HG03354 (cell line): ENCODE measurements around the gene ROPN1B.
"Not testable (repeated sequence)": the region's sequence is repeated elsewhere in the genome, so short reads cannot be mapped to it uniquely, and the experiment has no call there.

Experiments used
- ATAC-seq: cut with Tn5 transposase; IDR thresholded peaks from one replicate; pipeline ENCODE4 v1.9.1; 2021; ENCODE audit warnings: mild to moderate bottlenecking; ENCODE audit not compliant: unreplicated experiment, poor library complexity, severe bottlenecking

Gene ROPN1B

DNA sequence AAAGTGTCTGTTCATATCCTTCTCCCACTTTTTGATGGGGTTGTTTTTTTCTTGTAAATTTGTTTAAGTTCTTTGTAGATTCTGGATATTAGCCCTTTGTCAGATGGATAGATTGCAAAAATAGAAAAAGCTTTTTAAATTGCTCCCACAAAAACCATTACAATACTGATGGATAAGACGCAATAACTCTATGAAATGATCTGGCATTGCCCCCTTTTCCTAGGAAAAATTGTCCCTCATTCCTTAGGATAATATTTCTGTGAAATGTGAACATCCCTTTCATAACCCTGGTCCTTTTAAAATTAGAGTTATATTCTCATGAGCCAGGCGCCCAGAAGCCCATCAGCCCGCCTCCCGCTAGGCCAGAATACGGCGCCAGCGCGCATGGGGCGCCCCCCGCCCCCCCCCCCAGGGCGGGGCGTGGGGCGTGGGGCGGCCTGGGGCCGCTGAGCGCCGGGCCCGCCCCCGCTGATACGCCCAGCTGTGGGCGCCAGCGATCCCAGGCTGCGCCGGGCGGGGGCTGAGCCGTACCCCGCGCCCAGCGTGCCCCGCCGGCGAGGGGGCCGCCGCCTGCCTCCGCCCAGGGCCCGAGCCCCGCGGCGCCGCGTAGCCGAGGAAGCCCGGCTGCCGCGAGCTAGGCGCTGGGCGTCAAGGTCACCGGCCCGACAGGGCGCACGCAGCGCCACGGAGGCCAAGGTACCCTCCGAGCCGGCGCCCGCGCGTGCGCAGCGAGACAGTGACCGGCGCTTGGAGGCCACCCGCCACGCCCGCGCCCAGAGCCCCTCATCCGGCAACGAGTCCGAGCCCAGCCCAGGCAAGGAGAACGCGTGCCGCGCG, 11.1 kb upstream of the ROPN1B start:
- ATAC-seq = no peak

DNA sequence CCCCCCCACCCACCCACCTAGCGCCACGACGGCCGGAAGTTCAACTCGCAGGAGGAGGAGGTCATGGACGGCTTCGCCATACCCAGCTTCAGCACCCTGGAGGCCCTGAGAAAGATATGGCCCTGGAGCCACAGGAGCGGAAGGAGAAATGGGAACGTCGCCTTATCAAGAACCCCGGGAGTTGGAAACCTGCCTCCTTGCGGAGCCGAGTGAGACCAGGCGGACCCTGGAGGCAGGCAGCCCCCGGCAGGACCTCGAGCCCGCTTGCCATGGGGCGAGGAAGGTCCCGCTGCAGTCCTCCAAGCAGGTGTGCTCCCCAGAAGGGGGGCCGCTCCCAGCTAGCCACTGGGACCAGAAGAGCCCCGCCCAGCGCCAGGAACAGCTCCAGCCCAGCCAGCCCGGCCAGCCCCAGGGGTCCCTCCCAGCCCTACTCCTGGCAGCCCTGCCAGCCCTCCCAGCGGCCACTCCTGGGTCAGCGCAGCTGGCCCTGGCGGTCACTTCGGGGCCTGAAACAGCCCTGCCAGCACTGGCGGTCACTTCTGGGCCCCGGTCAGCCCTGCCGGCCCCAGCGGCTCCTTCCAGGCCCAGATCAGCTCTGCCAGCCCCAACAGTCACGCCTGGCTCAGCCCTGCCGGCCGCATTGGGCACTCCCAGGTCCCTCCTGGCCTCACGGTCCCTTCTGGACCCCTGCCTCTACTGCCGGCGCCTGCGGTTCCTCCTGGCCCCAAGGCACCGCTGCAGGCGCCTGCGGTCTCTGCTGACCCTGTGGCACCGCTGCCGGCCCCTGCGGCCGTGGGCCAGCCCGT, 10.3 kb upstream of the ROPN1B start:
- ATAC-seq = no peak

DNA sequence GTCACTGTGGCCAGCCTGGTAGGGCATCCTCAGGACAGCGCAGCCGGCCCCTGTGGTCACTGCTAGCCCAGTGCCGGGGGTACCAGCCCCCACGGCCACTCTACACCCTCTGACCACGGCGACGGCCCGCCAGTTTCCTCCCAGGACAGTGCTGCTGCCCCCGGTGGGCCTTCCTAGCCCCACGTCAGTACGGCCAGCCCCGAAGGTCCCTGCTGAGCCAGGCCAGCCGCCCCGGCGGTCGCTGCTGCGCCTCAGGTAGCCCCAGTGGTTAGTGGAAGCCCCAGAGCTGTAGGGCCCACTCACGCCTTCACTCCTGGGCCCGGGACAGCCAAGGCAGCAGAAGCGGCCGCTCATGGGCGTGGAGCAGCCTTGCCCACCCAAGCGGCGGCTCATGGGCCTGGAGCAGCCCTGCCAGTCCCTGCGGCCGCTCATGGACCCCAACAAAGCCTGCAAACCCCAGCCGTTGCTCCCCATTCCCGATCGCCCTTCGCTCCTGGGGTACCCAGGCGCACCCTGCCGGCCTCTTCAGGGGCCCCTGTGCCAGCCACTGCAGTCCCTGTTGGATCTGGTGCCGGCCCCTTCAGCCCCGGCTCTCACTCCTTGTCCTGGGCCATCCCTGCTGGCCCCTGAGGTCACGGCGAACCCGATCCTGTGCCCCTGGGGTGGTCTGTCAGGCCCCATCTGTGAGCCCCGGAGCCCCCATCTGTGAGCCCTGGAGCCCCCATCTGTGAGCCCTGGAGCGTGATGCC, 9.5 kb upstream of the ROPN1B start:
- no peak for ATAC-seq

DNA sequence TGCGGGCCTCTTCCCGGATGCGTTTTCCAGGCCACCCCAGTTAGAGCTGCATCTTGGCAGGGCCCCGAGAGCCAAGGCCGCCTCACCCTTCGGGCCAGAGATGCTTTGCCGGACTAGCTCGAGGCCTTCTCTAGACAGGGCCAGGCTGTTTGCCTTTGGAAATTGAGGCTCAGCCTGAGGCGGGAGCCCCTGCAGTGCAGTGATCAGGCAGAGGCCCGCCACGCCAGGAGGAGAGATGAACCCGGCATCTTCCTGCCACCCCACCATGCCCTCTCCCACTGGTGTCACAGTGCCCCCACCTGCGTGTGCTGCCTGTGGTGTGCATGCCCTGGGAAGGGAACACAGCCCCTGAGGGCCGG, 8.9 kb upstream of the ROPN1B start:
- no peak for ATAC-seq

DNA sequence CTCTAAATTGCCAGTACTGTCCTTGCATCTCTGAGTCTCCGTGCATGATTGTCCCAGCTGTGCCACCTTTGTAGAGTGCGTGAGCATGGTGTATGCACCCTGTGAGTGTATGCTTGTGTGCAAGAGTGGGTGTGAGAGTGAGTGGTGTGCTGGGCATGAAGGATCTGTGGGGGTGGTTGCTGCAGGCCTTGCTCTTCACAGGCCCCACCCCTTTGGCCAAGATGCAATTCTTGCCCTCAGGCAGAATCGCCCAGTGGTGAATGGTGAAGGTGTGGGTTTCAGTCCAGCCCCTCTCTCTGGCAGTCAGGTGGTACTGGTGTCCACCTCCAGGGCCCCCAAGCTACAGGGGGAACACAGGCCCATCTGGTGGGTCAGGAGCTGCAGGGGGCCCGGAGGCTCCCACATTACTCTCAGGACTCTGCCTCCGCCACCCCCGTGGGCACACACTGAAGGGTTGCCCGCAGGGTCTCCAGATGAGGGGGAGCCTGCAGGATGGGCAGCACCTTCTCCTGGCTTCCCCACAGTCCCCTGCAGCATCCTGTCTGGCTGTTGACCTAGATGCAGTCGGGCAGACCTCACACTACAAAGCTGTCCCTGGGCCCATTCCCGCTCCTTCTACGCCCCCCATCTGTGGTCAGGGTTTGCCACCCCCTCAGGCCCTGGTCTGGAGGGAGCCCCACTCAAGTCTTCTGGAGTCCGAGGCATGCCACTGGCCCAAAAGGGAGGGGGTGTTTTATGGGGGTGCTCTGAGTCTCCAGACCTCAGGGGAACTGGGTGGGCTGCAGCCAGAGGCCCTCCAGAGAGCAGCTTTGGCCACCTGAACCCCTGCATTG, 8.3 kb upstream of the ROPN1B start:
- ATAC-seq = no peak

DNA sequence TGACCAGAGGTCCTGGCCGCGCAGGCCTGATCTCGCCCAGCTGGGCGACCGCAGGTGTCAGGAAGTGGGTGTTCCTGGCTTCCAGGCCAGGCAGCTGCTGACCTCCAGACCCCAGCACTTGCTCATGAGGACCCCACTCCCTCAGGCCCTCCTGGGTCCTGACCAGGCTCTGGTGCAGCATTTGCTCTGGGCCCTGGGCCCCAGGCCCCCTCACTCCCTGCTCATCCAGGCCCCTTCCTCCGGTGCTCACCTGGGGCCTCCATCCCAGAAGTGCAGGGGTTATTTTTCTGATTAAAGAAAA, 7.7 kb upstream of the ROPN1B start:
- no peak for ATAC-seq

DNA sequence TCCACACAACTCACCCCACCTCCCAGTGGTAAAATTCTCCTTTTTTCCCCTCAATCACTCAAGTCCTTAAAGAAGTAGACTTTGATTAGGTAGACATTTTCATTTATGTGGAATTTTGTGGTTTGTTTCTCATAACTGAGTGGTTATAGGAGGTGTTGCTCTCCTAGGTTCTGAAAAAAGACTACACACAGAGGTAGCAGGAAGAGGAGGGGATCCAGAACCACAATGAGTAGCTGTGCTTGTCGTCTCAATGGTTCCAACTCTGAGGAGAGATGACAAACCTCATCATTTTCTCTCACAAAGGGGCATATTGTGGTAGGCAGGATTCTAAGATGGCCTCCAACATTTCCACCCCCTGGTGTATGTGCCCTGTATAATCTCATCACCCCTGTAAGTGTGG, 5.1 kb upstream of the ROPN1B start:
- not testable (repeated sequence) for ATAC-seq

DNA sequence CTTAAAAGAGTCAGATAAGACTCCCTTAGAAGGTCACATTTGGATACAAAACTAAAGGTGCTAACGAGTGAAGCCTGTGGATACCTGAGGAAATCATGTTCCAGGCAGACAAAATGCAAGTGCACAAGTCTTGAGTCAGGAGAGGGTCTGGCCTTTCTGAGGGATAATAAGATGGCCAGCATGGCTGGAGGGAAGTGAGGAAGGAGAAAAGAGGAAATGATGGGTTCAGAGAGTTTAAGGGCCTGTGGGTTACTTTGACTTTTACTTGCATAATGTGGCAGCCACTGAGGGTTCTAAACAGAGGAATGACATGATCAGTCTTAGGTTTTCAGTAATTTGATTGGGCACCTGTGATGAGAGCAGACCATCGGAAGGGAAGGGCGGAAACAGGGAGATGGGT, 3.5 kb upstream of the ROPN1B start:
- ATAC-seq = no peak

DNA sequence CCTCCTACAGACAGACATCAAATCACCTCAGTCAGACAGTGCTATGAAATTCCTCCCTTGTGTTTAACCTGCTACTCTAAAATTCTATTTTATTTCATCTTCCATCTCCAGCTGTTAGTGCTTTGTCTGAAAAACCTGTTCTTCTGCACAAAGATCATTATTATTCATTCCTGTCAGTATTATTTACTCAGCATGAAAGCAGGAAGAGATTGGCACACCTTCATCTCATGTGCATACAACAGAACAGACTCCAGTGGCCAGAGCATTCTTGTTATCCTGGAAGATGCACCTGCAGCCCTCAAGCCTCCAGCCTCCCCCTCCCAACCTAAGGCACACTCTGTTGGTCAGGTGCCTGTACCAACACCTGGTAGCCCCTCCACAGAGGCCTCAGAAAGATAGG, 1.8 kb upstream of the ROPN1B start:
- ATAC-seq = no peak

DNA sequence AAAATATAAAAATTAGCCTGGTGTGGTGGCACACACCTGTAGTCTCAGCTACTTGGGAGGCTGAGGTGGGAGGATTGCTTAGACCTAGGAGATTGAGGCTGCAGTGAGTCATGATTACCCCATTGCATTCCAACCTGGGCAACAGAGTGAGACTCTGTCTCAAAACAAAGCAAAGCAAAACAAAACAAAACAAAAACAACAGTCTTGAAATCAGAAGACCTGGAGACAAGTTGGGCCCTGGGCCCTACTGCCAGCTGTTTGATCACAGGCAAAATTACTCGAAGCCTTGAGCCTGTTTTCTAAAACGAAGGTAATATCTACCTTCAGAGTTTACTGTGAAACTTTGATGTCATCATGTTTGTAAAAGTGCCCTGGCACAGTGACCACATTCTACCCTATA, 857 bp upstream of the ROPN1B start:
- not testable (repeated sequence) for ATAC-seq

DNA sequence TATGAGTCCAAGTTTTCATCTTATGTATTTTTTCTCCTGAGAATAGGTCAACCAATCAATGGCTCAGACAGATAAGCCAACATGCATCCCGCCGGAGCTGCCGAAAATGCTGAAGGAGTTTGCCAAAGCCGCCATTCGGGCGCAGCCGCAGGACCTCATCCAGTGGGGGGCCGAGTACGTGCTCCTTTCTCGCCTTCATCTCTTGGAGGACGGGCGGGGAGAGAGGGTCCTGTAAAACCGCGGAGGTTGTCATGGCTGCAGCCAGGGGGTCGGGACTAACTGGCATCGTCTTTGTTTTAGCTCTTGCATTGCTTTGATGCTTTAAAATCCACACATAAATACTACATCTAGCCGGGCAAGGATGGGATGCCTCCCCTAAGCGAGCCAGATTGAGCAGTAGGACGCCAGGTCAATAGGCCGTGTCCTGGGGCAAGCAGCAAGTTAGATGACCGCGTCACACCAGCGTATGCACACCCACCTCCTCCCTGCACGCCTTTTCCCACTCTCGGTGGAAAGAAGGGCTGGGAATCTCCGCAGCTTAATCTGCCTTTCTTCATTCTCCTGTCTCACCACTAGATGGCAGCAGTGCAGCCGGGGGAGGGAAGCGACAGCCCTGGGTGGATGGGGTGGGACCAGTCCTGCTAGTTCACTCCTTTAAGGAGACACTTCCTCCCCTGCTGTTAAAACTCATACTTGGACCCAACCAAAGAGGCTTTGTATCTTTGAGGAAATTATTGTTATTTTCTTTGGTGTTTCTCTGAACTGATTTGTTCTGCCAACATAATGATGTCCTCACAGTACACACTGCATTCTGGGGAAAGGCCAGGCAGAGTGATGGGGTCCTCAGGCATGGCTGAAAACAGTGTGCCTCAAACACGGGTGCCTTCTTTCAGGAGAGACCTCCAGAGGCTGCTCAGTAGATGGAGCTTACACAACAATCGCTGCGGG, 3.3 kb downstream of the ROPN1B start:
- ATAC-seq = peak; percentile 73

DNA sequence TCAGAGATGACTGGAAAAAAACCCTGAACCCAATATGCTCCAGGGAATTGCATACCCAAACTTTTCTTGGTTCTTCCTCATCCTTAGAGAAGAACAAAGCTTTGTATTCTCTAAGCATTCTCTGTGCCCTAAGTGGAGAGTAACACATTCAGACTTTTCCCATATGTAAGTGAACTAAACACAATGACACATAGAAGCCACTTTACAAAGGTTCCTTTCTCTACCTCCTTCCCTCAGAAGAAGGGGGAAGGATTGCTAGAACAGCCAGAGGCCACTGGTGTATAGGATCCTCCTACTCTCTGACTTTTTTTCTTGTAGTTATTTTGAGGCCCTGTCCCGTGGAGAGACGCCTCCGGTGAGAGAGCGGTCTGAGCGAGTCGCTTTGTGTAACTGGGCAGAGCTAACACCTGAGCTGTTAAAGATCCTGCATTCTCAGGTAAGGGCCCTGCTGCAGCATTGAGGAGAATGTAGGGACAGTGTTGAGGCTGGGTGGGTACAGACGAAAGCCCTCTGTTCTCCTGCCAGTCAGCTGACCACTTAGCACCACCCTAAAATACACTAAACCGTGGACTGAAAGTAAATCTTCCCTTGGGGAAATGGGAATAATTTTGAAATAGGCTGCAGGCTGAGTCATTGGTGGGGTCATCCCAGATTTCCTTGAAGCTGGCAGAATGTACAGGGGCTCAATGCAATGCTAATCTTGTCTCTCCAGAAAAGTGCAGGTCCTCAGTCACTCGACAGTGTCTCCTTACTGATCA, 6.4 kb downstream of the ROPN1B start:
- ATAC-seq = not testable (repeated sequence)

DNA sequence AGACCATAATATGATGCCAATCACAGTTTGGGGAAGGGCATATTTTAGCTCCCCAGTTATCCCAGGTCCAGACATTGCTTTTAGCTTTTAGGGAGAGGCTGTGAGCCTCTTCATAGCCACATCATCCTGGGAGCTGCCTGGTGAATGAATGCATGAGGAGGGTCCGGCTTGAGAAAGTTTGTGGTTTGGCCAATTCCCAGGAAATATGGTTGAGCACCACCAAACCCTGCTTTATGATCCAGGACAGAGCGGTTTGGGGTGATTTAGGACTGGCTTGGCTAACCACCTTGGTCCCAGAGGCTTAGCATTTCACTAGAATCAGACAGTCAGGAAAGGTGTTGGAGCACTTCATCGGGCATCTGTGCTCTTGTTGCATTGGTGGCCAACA, 7.0 kb downstream of the ROPN1B start:
- ATAC-seq = not testable (repeated sequence)

DNA sequence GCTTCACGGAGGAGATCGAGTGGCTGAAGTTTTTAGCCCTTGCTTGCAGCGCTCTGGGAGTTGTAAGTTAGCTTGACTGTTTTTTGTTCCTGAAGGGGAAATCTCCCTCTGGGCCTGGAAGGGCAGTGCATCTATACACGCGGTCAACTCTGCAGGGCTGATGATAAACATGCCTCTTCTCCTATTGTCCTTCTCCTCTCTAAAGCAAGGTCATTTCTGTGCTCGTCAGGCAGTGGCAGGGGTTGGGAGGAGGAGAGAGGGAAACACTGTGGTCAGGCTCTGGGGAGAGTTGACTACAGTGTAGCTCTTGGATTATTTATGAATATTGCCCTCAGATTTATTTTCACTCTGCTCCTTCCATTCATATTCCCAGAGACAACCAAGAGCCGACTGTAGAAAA, 8.1 kb downstream of the ROPN1B start:
- ATAC-seq = not testable (repeated sequence)

DNA sequence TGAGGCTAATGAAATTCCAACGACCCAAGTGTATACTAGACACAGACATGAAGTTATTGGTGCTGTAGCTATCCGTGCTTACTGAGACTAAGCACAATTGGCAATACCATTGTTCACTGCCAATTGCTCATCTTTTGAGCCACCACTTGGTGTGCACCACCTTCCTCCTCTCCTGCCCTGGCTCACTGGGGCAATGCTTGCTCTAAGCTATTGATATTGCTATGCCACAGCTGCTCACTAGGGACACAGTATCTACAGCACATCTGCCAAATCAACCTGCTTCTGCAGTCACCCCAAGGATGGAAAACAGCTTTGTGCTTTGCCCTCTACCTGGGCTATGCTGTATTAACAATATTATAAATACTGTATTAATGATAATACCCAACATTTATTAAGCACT, 16.0 kb downstream of the ROPN1B start:
- ATAC-seq = peak; percentile 62

DNA sequence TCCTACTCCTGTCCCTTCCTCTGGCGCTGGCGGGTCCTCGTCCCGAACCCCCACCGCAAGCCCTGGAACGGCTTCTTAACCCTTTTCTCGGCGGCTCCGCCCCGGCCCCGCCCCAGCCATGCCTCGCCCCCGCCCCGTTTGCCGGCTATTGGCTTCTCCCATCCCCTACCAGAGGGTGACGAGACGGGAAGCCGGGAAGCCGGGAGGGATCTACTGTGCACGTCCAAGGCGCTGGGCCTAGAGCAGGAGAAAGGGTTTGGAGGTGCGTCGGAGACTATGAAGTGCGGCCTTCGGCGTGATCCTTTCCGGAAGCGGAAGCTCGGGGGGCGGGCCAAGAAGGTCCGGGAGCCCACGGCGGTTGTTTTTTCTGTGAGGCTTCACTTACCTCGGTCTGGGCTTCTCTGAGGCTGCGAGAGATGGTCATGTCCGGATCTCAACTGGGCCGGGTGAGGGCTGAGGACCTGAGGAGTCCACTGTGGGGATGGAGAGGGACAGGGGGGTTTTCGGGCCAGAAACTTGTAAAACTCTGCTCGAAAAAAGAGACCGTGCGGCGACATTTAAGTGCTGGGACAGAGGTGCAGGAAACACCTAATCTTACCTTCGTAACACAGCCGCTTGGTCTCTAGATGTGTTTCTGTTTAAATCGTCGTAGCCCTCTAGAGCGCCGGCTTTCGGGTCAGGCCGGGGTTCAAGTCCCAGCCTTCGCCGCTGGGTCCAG, 21.4 kb downstream of the ROPN1B start:
- ATAC-seq = peak; percentile 83

DNA sequence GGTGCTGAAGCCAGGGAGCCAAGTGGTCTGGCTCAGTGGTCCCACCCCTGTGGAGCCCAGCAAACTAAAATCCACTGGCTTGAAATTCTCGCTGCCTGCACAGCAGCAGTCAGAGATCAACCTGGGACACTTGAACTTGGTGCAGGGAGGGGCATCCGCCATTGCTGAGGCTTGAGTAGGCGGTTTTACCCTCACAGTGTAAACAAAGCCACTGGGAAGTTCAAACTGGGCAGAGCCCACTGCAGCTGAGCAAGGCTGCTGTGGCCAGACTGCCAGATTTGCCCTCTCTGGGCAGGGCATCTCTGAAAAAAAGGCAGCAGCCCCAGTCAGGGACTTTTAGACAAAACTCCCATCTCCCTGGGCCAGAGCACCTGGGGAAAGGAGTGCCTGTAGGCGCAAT, 27.8 kb downstream of the ROPN1B start:
- not testable (repeated sequence) for ATAC-seq
